Measurements from ENCODE around the gene CCDC51. TPM values are rescaled to one million over a fixed set of nuclear protein-coding genes. Genes with fewer than 3 reads are reported as not detected.
A peak's percentile ranks its signal among the peaks of the same experiment; 100 is the strongest.

Gene CCDC51
- total and polyA plus RNA-seq, 9 of the 15 experiments (the other 6 are each of a cell fraction or from before 2014, with no cell fraction given) = 6.5 to 18.6 (median 15.7) TPM

DNA sequence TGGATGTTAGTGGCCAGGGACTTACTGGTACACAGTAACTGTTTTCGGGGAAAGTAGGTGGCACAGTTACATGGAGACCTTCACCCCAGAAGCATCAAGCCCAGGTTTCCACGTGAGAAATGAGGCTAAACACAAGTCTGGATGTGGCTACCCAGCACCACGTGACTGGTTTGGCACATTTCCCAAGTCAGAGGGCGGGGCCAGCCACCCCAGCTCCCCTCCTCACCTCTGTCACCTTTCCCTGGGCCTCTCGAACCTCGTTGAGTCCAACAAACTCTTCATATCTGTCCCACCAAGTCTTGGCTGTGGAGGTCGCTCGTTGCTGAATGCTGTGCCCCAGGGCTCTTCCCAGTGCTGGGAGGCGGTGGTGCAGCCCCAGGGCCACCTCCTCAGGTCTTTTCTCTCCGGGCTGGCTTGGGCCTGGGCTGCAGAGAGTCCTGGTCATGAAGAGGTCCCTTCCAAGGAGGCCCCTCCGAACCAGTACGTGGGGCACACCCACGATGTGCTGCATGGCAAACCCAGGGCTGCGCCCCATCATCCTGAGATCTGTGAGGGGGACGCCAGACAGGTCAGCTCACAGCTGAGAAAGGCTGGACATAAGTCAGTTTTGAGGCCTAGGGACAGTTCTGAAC, 5.2 kb downstream of the CCDC51 start (continued):
- TF ChIP-seq TAF9B (IDR thresholded peaks at IDR 0.05; ENCODE audit: partially characterized antibody) = no peak
- TF ChIP-seq PHB2 (IDR thresholded peaks at IDR 0.05; ENCODE audit: low read depth) = no peak
- TF ChIP-seq ZNF347 (CRISPR knock-in tag; IDR thresholded peaks at IDR 0.05; ENCODE audit: low read depth) = no peak
- TF ChIP-seq, protein P1, sequence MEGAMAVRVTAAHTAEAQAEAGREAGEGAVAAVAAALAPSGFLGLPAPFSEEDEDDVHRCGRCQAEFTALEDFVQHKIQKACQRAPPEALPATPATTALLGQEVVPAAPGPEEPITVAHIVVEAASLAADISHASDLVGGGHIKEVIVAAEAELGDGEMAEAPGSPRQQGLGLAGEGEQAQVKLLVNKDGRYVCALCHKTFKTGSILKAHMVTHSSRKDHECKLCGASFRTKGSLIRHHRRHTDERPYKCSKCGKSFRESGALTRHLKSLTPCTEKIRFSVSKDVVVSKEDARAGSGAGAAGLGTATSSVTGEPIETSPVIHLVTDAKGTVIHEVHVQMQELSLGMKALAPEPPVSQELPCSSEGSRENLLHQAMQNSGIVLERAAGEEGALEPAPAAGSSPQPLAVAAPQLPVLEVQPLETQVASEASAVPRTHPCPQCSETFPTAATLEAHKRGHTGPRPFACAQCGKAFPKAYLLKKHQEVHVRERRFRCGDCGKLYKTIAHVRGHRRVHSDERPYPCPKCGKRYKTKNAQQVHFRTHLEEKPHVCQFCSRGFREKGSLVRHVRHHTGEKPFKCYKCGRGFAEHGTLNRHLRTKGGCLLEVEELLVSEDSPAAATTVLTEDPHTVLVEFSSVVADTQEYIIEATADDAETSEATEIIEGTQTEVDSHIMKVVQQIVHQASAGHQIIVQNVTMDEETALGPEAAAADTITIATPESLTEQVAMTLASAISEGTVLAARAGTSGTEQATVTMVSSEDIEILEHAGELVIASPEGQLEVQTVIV (CRISPR knock-in tag; IDR thresholded peaks at IDR 0.05; ENCODE audit: borderline replicate concordance) = no peak
- TF ChIP-seq MEIS2 (IDR thresholded peaks at IDR 0.05; ENCODE audit: partially characterized antibody) = no peak
- TF ChIP-seq, protein P2, sequence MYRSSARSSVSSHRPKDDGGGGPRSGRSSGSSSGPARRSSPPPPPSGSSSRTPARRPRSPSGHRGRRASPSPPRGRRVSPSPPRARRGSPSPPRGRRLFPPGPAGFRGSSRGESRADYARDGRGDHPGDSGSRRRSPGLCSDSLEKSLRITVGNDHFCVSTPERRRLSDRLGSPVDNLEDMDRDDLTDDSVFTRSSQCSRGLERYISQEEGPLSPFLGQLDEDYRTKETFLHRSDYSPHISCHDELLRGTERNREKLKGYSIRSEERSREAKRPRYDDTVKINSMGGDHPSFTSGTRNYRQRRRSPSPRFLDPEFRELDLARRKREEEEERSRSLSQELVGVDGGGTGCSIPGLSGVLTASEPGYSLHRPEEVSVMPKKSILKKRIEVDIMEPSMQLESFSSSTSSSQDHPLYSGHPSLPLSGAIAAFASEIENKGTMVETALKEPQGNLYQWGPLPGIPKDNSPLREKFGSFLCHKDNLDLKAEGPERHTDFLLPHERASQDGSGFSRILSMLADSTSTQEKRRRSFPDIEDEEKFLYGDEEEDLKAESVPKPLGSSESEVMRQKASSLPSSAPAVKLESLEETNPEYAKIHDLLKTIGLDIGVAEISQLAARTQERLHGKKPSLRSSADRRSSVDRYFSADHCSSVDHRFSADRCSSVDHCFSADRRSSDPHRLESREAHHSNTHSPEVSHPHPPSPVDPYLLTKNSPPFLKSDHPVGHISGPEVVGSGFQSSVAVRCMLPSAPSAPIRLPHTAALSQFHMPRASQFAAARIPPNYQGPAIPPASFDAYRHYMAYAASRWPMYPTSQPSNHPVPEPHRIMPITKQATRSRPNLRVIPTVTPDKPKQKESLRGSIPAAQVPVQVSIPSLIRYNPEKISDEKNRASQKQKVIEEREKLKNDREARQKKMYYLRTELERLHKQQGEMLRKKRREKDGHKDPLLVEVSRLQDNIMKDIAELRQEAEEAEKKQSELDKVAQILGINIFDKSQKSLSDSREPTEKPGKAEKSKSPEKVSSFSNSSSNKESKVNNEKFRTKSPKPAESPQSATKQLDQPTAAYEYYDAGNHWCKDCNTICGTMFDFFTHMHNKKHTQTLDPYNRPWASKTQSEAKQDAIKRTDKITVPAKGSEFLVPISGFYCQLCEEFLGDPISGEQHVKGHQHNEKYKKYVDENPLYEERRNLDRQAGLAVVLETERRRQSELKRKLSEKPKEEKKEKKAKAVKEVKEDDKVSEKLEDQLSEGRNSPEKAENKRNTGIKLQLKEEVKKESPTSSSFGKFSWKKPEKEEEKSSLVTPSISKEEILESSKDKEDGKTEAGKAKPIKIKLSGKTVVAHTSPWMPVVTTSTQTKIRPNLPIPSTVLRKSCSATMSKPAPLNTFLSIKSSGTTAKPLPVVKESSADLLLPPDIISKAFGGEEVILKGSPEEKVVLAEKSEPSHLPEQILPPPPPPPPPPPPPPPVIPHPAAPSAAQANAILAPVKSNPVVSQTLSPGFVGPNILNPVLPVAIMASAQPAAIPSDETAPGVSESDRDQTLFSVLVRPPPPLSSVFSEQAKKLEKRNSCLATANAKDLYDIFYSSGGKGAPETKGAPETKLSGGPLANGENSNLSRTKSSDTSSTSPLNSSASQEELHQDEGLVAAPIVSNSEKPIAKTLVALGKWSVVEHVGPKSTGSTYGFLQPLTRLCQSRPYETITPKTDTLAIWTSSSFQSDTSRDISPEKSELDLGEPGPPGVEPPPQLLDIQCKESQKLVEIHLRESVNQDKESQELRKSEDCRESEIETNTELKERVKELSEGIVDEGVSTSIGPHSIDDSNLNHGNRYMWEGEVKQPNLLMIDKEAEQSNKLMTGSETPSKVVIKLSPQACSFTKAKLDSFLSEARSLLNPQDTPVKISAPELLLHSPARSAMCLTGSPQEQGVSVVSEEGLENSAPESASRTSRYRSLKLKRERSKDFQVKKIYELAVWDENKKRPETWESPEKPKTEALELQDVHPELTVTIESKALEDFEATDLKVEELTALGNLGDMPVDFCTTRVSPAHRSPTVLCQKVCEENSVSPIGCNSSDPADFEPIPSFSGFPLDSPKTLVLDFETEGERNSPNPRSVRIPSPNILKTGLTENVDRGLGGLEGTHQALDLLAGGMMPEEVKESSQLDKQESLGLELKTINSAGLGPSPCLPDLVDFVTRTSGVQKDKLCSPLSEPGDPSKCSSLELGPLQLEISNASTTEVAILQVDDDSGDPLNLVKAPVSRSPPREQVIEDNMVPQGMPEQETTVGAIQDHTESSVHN (IDR thresholded peaks at IDR 0.05; ENCODE audit: borderline replicate concordance in 1 of 2, low read depth in 1 of 2) = no peak
- TF ChIP-seq SRSF9 (IDR thresholded peaks at IDR 0.05; ENCODE audit: borderline replicate concordance, low read depth, low read length) = no peak
- TF ChIP-seq, protein P3, sequence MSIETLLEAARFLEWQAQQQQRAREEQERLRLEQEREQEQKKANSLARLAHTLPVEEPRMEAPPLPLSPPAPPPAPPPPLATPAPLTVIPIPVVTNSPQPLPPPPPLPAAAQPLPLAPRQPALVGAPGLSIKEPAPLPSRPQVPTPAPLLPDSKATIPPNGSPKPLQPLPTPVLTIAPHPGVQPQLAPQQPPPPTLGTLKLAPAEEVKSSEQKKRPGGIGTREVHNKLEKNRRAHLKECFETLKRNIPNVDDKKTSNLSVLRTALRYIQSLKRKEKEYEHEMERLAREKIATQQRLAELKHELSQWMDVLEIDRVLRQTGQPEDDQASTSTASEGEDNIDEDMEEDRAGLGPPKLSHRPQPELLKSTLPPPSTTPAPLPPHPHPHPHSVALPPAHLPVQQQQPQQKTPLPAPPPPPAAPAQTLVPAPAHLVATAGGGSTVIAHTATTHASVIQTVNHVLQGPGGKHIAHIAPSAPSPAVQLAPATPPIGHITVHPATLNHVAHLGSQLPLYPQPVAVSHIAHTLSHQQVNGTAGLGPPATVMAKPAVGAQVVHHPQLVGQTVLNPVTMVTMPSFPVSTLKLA (conservative IDR thresholded peaks at IDR 0.05) = no peak
- TF ChIP-seq ZNF707 (CRISPR knock-in tag; conservative IDR thresholded peaks at IDR 0.05) = no peak
- no peak for TF ChIP-seq KLF10 (CRISPR knock-in tag; IDR thresholded peaks at IDR 0.05)
- no peak for TF ChIP-seq MCM3 (IDR thresholded peaks at IDR 0.05)
- TF ChIP-seq BMI1 (IDR thresholded peaks at IDR 0.05; ENCODE audit: low read length) = no peak
- no peak for TF ChIP-seq CBX8 (IDR thresholded peaks at IDR 0.05; ENCODE audit: borderline replicate concordance, extremely low read depth, low read depth, low read length, poor library complexity, severe bottlenecking)
- TF ChIP-seq CBFA2T2 (conservative IDR thresholded peaks at IDR 0.05) = peak; percentile 30; the same call in 1 of the 2 replicates
- no peak for TF ChIP-seq ZNF583 (CRISPR knock-in tag; IDR thresholded peaks at IDR 0.05)
- no peak for TF ChIP-seq DACH1 (IDR thresholded peaks at IDR 0.05; ENCODE audit: partially characterized antibody)
- no peak for TF ChIP-seq ZNF146 (CRISPR knock-in tag; IDR thresholded peaks at IDR 0.05; ENCODE audit: unreplicated experiment)

All from K562 (cell line).